ENCODE results near the gene GPC4.

DNA sequence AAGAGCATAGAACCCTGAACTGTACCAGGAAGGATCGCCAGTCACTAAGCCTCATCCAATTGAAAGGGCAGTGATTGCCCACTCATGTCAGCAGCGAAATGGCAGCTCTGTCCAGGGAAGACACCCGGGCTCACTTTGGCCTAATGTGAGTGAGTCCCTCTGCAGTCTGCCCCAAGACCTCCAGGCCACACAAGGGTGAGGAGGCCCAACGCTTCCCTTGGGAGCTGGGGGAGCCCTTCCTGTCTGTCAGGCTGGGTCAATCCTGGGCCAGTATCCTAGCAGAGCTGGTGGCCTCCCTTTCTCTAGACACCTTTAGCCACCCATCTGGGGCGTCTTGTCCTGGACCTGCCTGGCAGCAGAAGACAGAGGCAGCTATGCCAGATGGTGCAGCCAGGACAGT lies 39.6 kb upstream of the GPC4 start:
- TF ChIP-seq, protein P1, sequence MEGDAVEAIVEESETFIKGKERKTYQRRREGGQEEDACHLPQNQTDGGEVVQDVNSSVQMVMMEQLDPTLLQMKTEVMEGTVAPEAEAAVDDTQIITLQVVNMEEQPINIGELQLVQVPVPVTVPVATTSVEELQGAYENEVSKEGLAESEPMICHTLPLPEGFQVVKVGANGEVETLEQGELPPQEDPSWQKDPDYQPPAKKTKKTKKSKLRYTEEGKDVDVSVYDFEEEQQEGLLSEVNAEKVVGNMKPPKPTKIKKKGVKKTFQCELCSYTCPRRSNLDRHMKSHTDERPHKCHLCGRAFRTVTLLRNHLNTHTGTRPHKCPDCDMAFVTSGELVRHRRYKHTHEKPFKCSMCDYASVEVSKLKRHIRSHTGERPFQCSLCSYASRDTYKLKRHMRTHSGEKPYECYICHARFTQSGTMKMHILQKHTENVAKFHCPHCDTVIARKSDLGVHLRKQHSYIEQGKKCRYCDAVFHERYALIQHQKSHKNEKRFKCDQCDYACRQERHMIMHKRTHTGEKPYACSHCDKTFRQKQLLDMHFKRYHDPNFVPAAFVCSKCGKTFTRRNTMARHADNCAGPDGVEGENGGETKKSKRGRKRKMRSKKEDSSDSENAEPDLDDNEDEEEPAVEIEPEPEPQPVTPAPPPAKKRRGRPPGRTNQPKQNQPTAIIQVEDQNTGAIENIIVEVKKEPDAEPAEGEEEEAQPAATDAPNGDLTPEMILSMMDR (conservative IDR thresholded peaks at IDR 0.05; ENCODE audit: low read depth, low read length): no peak
- no peak for TF ChIP-seq EZH2 (IDR thresholded peaks at IDR 0.05; ENCODE audit: borderline replicate concordance, low read depth, low read length, poor library complexity, severe bottlenecking)

Data from A673 (cell line).